HG02943 (cell line): ENCODE measurements around the gene VGLL4.
"Not testable (repeated sequence)": the region's sequence is repeated elsewhere in the genome, so short reads cannot be mapped to it uniquely, and the experiment has no call there.

Source experiments
- ATAC-seq: cut with Tn5 transposase; IDR thresholded peaks from one replicate; pipeline ENCODE4 v1.9.1; 2021; ENCODE audit warnings: mild to moderate bottlenecking, low read depth, moderate library complexity; ENCODE audit not compliant: unreplicated experiment

Gene VGLL4

GRCh38 chr3:11591391-11592282 lies 52.1 kb downstream of the VGLL4 start:
- ATAC-seq = no peak

DNA sequence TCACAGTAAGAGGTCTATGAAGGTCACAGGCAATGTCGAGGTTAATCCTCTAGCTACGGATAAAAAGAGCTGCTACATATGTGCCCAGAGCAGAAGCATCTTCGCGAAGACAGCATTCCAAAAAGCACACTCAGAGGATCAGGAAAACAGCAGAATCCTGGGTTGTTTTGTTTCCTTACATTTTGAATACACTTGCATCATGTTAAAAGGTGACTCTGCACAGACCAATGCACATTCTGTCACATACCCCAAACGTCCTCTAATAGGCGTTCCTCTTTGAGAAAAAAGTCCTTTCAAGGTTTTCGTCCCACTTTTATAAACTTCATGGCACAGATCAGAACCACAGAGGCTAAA lies 52.7 kb downstream of the VGLL4 start:
- no peak for ATAC-seq

- ATAC-seq = no peak
Observed at GRCh38 chr3:11589706-11590105, 54.0 kb downstream of the VGLL4 start.

DNA sequence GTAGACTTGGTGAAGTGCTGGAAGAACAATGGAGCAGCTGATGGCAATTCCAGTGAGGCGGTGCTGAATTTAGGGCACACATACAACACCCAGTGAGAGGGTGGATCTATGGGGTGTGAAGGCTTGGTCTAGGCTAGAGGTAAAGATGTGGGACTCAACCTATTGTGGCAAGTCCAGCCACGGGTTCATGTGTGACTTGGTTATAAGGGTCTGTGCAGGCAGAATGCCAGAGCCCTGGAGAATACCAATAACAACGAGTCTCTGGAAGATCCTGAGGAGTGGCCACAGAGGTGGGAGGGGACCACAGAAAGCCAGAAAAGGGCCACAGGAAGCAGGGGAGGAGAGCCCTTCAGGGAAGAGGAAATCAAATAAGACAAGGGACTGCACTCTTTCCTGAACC lies 55.0 kb downstream of the VGLL4 start:
- no peak for ATAC-seq

DNA sequence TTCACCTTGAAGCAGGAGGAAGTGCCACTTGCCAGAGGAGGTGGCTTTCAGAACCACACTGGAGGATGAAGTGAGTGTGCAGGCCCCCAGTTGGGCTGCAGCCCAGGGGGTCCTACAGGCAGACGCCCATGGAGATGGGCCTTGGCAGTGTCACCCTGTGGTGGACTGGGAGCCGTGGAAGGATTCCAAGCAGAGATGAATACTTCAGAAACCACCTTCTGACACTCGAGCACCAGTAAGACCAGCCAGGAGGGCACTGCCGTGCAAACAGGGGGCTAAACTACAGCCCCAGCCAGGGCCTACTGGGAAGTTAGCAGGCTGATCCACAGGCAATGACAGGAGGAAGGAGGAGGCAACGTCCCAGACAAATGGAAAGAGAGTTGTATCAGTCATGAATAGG lies 55.4 kb downstream of the VGLL4 start:
- ATAC-seq = no peak

DNA sequence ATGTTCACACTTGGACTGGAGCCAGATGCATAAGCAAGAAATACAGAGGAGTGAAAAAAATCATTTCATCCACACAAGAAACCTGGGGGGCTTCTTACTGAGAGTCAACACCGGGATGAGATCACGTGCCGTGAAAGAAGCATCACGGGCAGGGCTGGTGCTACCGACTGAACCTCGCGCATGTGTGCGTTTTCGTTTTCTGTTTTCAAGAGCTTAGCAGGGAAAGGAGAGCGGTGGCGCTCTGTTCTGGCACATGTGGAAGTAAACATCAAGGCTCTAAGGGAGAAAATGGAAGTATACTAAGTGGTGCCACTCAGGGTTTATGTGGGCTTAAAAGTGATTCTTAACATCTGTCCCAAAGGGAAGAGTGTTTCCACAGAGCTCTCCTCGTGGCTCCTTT lies 55.9 kb downstream of the VGLL4 start:
- no peak for ATAC-seq

GRCh38 chr3:11584570-11584969 lies 59.1 kb downstream of the VGLL4 start:
- ATAC-seq = no peak

GRCh38 chr3:11583638-11584046 lies 60.1 kb downstream of the VGLL4 start:
- ATAC-seq = no peak

- ATAC-seq = no peak
Observed at GRCh38 chr3:11583235-11583634, 60.5 kb downstream of the VGLL4 start.

DNA sequence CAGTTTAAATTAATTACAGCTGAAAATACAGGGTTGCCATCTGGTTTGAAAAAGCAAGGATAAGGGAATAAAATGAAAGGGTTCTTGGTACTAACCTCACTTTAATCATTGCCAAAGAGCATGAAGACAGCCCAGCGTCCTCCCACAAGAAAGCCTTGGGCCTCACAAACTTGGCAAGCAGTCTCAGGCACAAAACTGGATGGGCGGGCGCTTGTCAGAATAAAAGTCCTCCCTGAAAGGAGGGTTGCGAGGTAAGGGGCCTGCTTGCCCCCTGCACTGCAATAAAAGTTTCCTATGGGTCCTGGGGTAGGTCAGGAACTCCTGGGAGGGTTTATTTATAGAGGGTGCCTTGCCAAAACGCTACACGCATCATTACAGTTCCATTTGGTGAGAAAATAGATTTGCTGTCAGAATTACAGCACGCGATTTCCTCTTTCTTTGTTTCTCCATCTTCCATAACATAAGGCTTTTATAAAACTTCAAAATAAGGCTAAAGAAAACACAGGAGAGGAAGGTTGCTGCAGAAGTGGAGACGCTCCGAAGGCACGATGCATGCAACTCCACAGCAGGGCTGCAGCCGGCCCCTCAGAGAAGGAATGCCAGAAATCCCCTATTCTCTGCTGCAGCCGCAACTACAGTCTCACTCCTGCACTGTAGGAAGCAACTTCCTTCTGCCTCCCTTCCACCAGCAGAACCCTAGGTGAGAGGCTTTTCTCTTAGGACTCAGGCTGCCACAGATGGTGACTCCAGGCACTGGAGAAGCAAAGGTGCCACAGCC lies 61.3 kb downstream of the VGLL4 start:
- no peak for ATAC-seq

- ATAC-seq = no peak
Observed at GRCh38 chr3:11581237-11582190, 62.2 kb downstream of the VGLL4 start.

- no peak for ATAC-seq
Observed at GRCh38 chr3:11580645-11581044, 63.1 kb downstream of the VGLL4 start.

DNA sequence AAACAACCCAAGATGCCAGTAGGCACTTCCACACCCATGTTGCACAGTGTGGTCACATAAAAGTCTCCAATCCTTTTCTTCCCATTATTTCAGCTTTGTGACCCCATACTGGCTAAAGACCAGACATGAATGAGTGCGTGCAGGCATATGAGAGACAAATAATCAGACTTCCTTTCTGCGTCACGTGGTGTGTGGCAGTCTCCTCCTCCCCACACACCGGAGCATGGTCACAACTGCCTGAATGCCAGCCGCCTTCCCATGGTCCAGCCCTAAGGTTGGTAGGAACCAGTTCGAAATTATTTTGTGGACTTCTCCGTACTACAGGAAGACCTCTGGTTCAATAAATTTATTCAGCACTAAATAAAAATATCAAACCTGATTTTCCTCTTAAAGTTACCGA lies 65.5 kb downstream of the VGLL4 start:
- ATAC-seq = no peak

- ATAC-seq = no peak
Observed at GRCh38 chr3:11576453-11576852, 67.3 kb downstream of the VGLL4 start.

GRCh38 chr3:11575677-11576076 lies 68.0 kb downstream of the VGLL4 start:
- ATAC-seq = no peak

- no peak for ATAC-seq
Observed at GRCh38 chr3:11574981-11575669, 68.6 kb downstream of the VGLL4 start.

GRCh38 chr3:11572660-11573059 lies 71.1 kb downstream of the VGLL4 start:
- not testable (repeated sequence) for ATAC-seq

DNA sequence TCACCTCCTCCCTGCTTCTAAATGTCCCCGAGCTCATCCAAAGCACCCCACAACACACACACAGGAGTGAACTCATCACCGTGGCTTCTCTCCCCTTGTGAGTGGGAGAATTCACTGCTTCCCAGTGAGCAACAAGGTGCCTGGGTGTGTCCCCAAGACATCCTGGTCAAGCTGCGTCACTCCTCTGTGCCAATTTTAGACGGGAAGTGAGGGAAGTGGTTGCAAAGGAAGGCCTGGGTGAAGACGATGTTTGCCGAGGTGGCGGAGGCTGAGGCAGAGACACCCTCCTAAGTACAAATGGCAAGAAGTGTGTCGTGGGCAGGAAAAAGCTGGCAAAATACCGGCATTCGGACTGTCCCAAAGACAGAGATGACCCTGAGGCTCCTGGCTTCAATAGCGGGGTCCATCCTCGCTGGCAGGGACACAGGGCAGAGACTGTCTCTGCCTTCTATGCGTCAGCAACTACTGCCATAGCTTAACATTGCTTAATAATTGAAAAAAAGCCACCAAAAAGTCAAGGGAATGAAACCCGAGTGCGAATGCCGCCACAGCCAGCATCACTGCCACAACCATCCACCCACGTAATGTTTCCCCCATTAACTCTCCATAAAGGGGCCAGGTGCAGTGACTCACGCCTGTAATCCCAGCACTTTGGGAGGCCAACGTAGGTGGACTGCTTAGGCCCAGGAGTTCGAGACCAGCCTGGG lies 72.8 kb downstream of the VGLL4 start:
- ATAC-seq = no peak

DNA sequence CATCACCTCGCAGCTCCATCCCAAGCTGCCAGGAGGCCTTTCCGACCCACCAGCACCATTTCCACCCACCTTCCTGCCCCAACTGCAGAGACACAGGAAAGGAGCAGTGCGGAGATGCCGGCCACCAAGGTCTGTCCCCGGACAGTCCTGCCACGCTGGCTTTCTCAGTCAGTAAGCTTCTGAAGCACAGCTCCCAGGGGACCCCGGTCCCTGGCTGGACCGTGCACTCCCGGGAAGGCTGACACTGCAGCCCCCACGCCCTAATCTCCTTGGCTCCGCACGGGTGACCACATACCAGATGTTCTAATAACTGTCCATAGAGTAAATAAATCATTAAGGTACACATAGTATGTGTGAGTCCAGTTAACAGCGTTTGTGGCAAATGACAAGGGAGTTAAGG lies 73.5 kb downstream of the VGLL4 start:
- no peak for ATAC-seq
